Adrenal gland (tissue), 5 donors: ENCODE measurements around the gene KCNIP1.

Experiments used
- POLR2A ChIP-seq, 2 donors: fragments of 450-650 bp; IDR thresholded peaks; one replicate each; pipeline ENCODE4 v1.6.1; 2017; ENCODE audit warnings: antibody characterized with exemption in 2 of 2, mild to moderate bottlenecking in 2 of 2, moderate library complexity in 1 of 2
- TF ChIP-seq, protein P1 (sequence below), 6 experiments: fragments of 450-650 bp in 4 of 6; fragments of 200-600 bp in 2 of 6; sonication (generic) in 1 of 6; IDR thresholded peaks; 1 replicate in 5 of 6; 2 replicates in 1 of 6; pipeline versions ENCODE4 v1.5.1 to v1.8.0; 2016 to 2021; ENCODE audit warnings: antibody characterized with exemption in 6 of 6, mild to moderate bottlenecking in 2 of 6, moderate library complexity in 1 of 6
- donor health status: DM: no; HTN: no; CAD: no.

DNA sequence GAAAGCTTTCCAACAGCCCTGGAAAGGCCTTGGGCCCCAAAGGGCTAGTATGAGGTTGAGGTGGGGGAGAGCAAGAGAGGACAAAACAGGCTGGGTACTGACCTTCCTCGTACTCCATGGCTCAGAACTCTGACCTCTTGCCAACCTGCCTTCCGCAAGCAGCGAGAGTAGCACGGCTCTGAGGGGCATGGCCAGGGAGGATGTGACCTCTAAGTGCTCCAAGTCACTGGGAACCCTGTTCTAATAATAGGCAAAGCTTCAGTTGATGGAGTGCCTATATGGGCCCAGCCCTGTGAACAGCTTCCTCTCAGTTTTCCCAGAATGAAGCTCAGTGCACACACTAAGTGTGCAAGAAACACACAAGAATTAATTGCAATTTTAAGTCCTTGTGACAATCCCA, 152.1 kb downstream of the KCNIP1 start:
- TF ChIP-seq, protein P1, sequence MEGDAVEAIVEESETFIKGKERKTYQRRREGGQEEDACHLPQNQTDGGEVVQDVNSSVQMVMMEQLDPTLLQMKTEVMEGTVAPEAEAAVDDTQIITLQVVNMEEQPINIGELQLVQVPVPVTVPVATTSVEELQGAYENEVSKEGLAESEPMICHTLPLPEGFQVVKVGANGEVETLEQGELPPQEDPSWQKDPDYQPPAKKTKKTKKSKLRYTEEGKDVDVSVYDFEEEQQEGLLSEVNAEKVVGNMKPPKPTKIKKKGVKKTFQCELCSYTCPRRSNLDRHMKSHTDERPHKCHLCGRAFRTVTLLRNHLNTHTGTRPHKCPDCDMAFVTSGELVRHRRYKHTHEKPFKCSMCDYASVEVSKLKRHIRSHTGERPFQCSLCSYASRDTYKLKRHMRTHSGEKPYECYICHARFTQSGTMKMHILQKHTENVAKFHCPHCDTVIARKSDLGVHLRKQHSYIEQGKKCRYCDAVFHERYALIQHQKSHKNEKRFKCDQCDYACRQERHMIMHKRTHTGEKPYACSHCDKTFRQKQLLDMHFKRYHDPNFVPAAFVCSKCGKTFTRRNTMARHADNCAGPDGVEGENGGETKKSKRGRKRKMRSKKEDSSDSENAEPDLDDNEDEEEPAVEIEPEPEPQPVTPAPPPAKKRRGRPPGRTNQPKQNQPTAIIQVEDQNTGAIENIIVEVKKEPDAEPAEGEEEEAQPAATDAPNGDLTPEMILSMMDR (IDR thresholded peaks at IDR 0.05): no peak
- TF ChIP-seq POLR2A (IDR thresholded peaks at IDR 0.05): no peak
